HepG2 (cell line): ENCODE data around the gene YIF1A. TPM values are rescaled to one million over a fixed set of nuclear protein-coding genes. Genes with fewer than 3 reads are reported as not detected.

Experiments
- FOXA3 ChIP-seq: IDR thresholded peaks from 2 replicates; pipeline ENCODE4 v1.6.1; 2016; ENCODE audit warnings: missing genetic modification reagents, missing compliant biosample characterization
- FOXO1 ChIP-seq: sonication (generic); formaldehyde crosslinking; IDR thresholded peaks from 2 replicates; pipeline ENCODE4 v1.4.0; 2020; ENCODE audit warnings: missing genetic modification reagents
- IRF2 ChIP-seq: IDR thresholded peaks from 2 replicates; pipeline ENCODE4 v1.6.1; 2018; ENCODE audit warnings: missing genetic modification reagents, missing compliant biosample characterization
- KLF13 ChIP-seq: sonication (generic); formaldehyde crosslinking; IDR thresholded peaks from 2 replicates; pipeline ENCODE4 v1.4.0; 2020; ENCODE audit warnings: mild to moderate bottlenecking, missing genetic modification reagents
- MAFK ChIP-seq, 2 experiments: IDR thresholded peaks in 1 of 2; conservative IDR thresholded peaks in 1 of 2; 2 replicates each; pipeline ENCODE4 v1.6.1; 2011; ENCODE audit warnings: improper control_type of control experiment in 2 of 2, low read length in 2 of 2
- MEIS1 ChIP-seq: sonication (generic); formaldehyde crosslinking; IDR thresholded peaks from 2 replicates; pipeline ENCODE4 v1.9.0; 2021; ENCODE audit warnings: mild to moderate bottlenecking, missing genetic modification reagents, moderate library complexity, borderline replicate concordance
- RORA ChIP-seq: sonication (generic); formaldehyde crosslinking; IDR thresholded peaks from 2 replicates; pipeline ENCODE4 v1.5.0; 2020; ENCODE audit warnings: mild to moderate bottlenecking, missing genetic modification reagents, moderate library complexity
- SAFB2 ChIP-seq: sonication (generic); formaldehyde crosslinking; IDR thresholded peaks from 2 replicates; pipeline ENCODE4 v1.5.1; 2020; ENCODE audit warnings: missing genetic modification reagents, low read depth, mild to moderate bottlenecking, borderline replicate concordance
- SALL1 ChIP-seq: sonication (generic); formaldehyde crosslinking; IDR thresholded peaks from 2 replicates; pipeline ENCODE4 v1.8.0; 2022; ENCODE audit warnings: mild to moderate bottlenecking, missing genetic modification reagents
- TARDBP ChIP-seq: sonication (generic); formaldehyde crosslinking; IDR thresholded peaks from 2 replicates; pipeline ENCODE4 v1.8.0; 2022; ENCODE audit warnings: mild to moderate bottlenecking, missing genetic modification reagents
- U2AF1 ChIP-seq: fragments of 200-400 bp; formaldehyde crosslinking; optimal IDR thresholded peaks from 2 replicates; pipeline ENCODE3; 2017; ENCODE audit warnings: mild to moderate bottlenecking, low read depth, low read length
- ZFP1 ChIP-seq: IDR thresholded peaks from 2 replicates; pipeline ENCODE4 v1.6.1; 2016
- ZNF251 ChIP-seq: sonication (generic); formaldehyde crosslinking; IDR thresholded peaks from 2 replicates; pipeline ENCODE4 v1.9.0; 2021; ENCODE audit warnings: mild to moderate bottlenecking, missing genetic modification reagents
- ZNF263 ChIP-seq: sonication (generic); formaldehyde crosslinking; IDR thresholded peaks from 2 replicates; pipeline ENCODE4 v1.4.0; 2020; ENCODE audit warnings: missing genetic modification reagents
- ZNF354B ChIP-seq: sonication (generic); formaldehyde crosslinking; IDR thresholded peaks from 2 replicates; pipeline ENCODE4 v1.8.0; 2022; ENCODE audit warnings: mild to moderate bottlenecking, missing genetic modification reagents
- ZNF430 ChIP-seq: sonication (generic); formaldehyde crosslinking; IDR thresholded peaks from 2 replicates; pipeline ENCODE4 v1.9.0; 2021; ENCODE audit warnings: mild to moderate bottlenecking, missing genetic modification reagents
- ZNF556 ChIP-seq: sonication (generic); formaldehyde crosslinking; IDR thresholded peaks from 2 replicates; pipeline ENCODE4 v1.4.0; 2020; ENCODE audit warnings: mild to moderate bottlenecking, missing genetic modification reagents, borderline replicate concordance
- ZNF598 ChIP-seq: sonication (generic); formaldehyde crosslinking; IDR thresholded peaks from 2 replicates; pipeline ENCODE4 v1.5.1; 2020; ENCODE audit warnings: mild to moderate bottlenecking, missing genetic modification reagents, borderline replicate concordance
- ZNF878 ChIP-seq: sonication (generic); formaldehyde crosslinking; IDR thresholded peaks from 2 replicates; pipeline ENCODE4 v1.8.1; 2023; ENCODE audit warnings: mild to moderate bottlenecking, missing genetic modification reagents, moderate library complexity
- polyA plus RNA-seq, 8 experiments: library from polyadenylated mRNA; depleted of rRNA in 3 of 8; stranded (reverse) in 7 of 8; unstranded in 1 of 8; fragments of >200 nt; fragmentation: Illumina TruSeq in 4 of 8; extraction: Trizol in 4 of 8; gene quantifications; 2 replicates each; pipeline versions ENCODE4 v1.2.1 to v1.2.3, GENCODE V29; 2011 to 2016; ENCODE audit warnings: low read depth in 4 of 8, missing spikeins in 1 of 8, mixed read lengths in 1 of 8; ENCODE audit not compliant: insufficient read depth in 1 of 8
- total RNA-seq, 5 experiments: library from RNA; depleted of rRNA; stranded (reverse); fragments of >200 nt; fragmentation: Illumina TruSeq; extraction: Trizol; gene quantifications; 2 replicates each; pipeline ENCODE4 v1.2.3, GENCODE V29; 2016; ENCODE audit warnings: low read depth in 1 of 5
- TF ChIP-seq, protein P1 (sequence below): fragments of 450-650 bp; IDR thresholded peaks from 2 replicates; pipeline ENCODE4 v1.6.1; 2016
- TF ChIP-seq, protein P2 (sequence below): IDR thresholded peaks from 2 replicates; pipeline ENCODE4 v1.6.1; 2016; ENCODE audit warnings: missing genetic modification reagents, missing compliant biosample characterization
- TF ChIP-seq, protein P3 (sequence below): sonication (generic); formaldehyde crosslinking; IDR thresholded peaks from 2 replicates; pipeline ENCODE4 v1.8.0; 2022; ENCODE audit warnings: mild to moderate bottlenecking, missing genetic modification reagents, moderate library complexity
- TF ChIP-seq, protein P4 (sequence below): sonication (generic); formaldehyde crosslinking; IDR thresholded peaks from 2 replicates; pipeline ENCODE4 v1.4.0; 2020; ENCODE audit warnings: mild to moderate bottlenecking, missing genetic modification reagents

YIF1A gene
- total and polyA plus RNA-seq, 2 of the 13 experiments (the other 11 are each of a cell fraction or from before 2014, with no cell fraction given): 133 to 145 TPM

DNA sequence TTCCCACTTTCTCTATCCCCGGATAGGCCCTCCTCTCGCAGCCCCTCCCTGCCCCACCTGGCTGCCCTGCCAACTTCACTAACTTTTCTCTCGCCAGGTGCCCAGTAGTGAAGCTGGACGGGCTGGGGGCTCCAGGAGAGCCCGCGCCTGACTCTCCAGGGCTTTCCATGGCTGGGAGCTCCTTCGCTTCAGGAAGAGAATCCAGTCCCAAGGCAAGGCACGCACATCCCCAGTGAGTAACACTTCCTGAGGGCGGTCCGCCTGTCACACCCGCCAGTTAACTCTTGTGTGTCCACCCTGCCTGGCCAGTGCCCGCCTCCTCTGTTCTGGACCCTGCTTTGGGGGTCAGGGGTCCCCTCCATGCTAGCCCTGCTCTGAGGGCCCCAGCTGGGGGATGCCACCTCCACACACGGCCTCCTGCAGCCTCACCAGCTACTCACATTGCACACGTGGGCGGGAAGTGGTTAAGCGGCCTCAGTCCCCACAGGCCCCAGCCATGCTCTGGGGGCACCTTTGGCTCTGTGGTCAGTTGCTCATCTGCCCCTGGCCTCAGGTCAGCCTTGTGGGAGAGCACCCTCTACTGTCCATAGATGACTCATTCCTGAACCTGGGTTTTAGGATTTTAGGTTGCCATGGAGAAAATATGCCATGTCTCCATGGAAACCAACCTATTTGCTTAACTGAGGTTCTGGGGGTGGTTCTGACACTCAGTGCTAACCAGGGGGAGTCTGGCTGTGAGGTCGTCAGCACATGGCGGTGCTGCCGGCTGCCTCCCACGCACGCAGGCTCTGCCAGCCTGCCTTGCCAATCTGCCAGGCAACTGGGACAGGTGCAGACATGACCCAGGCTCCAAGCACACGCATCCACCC is 47.5 kb upstream of the YIF1A start, which contains the start of gene RIN1 (continued):
- TF ChIP-seq RORA (CRISPR knock-in tag) (no peak), FOXA3 (CRISPR knock-in tag) (peak; percentile 64), ZNF354B (no peak), SAFB2 (CRISPR knock-in tag) (peak; percentile 69; the same call in 1 of the 2 replicates), IRF2 (CRISPR knock-in tag) (peak; percentile 94), ZFP1 (CRISPR knock-in tag) (peak; percentile 82; the same call in 1 of the 2 replicates), TARDBP (CRISPR knock-in tag) (peak; percentile 91), KLF13 (CRISPR knock-in tag) (no peak), ZNF430 (CRISPR knock-in tag) (no peak), ZNF263 (CRISPR knock-in tag) (no peak), MAFK (conservative IDR thresholded peaks at IDR 0.05 in 1 of 2, IDR thresholded peaks at IDR 0.05 in 1 of 2; ENCODE audit: low read length in 2 of 2) (no peak), ZNF598 (CRISPR knock-in tag) (0 out of 2 replicates have a peak, but pooled peaks have one; percentile 20), ZNF251 (no peak), FOXO1 (no peak), SALL1 (CRISPR knock-in tag) (peak; percentile 93), U2AF1 (peak; percentile 96), ZNF878 (CRISPR knock-in tag) (0 out of 2 replicates have a peak, but pooled peaks have one; percentile 36), ZNF556 (CRISPR knock-in tag) (peak; percentile 54; the same call in 1 of the 2 replicates), MEIS1 (no peak)
- TF ChIP-seq, protein P1, sequence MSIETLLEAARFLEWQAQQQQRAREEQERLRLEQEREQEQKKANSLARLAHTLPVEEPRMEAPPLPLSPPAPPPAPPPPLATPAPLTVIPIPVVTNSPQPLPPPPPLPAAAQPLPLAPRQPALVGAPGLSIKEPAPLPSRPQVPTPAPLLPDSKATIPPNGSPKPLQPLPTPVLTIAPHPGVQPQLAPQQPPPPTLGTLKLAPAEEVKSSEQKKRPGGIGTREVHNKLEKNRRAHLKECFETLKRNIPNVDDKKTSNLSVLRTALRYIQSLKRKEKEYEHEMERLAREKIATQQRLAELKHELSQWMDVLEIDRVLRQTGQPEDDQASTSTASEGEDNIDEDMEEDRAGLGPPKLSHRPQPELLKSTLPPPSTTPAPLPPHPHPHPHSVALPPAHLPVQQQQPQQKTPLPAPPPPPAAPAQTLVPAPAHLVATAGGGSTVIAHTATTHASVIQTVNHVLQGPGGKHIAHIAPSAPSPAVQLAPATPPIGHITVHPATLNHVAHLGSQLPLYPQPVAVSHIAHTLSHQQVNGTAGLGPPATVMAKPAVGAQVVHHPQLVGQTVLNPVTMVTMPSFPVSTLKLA: peak; percentile 82
- TF ChIP-seq, protein P2, sequence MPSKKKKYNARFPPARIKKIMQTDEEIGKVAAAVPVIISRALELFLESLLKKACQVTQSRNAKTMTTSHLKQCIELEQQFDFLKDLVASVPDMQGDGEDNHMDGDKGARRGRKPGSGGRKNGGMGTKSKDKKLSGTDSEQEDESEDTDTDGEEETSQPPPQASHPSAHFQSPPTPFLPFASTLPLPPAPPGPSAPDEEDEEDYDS (CRISPR knock-in tag): no peak
- TF ChIP-seq, protein P3, sequence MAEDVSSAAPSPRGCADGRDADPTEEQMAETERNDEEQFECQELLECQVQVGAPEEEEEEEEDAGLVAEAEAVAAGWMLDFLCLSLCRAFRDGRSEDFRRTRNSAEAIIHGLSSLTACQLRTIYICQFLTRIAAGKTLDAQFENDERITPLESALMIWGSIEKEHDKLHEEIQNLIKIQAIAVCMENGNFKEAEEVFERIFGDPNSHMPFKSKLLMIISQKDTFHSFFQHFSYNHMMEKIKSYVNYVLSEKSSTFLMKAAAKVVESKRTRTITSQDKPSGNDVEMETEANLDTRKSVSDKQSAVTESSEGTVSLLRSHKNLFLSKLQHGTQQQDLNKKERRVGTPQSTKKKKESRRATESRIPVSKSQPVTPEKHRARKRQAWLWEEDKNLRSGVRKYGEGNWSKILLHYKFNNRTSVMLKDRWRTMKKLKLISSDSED (CRISPR knock-in tag): no peak
- TF ChIP-seq, protein P4, sequence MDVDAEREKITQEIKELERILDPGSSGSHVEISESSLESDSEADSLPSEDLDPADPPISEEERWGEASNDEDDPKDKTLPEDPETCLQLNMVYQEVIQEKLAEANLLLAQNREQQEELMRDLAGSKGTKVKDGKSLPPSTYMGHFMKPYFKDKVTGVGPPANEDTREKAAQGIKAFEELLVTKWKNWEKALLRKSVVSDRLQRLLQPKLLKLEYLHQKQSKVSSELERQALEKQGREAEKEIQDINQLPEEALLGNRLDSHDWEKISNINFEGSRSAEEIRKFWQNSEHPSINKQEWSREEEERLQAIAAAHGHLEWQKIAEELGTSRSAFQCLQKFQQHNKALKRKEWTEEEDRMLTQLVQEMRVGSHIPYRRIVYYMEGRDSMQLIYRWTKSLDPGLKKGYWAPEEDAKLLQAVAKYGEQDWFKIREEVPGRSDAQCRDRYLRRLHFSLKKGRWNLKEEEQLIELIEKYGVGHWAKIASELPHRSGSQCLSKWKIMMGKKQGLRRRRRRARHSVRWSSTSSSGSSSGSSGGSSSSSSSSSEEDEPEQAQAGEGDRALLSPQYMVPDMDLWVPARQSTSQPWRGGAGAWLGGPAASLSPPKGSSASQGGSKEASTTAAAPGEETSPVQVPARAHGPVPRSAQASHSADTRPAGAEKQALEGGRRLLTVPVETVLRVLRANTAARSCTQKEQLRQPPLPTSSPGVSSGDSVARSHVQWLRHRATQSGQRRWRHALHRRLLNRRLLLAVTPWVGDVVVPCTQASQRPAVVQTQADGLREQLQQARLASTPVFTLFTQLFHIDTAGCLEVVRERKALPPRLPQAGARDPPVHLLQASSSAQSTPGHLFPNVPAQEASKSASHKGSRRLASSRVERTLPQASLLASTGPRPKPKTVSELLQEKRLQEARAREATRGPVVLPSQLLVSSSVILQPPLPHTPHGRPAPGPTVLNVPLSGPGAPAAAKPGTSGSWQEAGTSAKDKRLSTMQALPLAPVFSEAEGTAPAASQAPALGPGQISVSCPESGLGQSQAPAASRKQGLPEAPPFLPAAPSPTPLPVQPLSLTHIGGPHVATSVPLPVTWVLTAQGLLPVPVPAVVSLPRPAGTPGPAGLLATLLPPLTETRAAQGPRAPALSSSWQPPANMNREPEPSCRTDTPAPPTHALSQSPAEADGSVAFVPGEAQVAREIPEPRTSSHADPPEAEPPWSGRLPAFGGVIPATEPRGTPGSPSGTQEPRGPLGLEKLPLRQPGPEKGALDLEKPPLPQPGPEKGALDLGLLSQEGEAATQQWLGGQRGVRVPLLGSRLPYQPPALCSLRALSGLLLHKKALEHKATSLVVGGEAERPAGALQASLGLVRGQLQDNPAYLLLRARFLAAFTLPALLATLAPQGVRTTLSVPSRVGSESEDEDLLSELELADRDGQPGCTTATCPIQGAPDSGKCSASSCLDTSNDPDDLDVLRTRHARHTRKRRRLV: no peak
